A204.1 (cell line): Measurements from ENCODE around the gene NDUFAF7.
"Not testable (repeated sequence)": the region's sequence is repeated elsewhere in the genome, so short reads cannot be mapped to it uniquely, and the experiment has no call there.

Source experiments
- FAIRE-seq: peaks from 2 replicates; lab custom pipeline; 2012; peaks lifted over from hg19 to GRCh38; lab: Jason Lieb, UNC

NDUFAF7 gene

DNA sequence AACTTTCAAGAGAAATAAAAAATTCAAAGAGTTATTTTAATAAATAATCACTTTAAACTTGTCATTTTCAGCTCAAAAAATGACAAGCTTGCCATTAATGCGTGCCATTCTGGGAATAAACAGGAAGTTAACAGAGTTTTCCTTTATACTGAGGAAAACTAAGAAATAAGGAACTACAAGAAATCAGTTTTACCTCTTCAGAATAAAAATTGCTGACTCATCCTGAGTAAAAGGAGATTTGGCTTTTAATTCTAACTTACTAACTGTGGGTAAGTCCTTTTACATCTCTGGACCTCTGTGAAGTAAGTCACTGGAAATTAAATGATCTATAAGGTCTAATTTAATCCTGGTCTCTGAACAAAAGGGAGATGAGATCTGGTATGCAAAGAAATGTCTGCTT is 16.2 kb upstream of the NDUFAF7 start:
- no peak for FAIRE-seq

DNA sequence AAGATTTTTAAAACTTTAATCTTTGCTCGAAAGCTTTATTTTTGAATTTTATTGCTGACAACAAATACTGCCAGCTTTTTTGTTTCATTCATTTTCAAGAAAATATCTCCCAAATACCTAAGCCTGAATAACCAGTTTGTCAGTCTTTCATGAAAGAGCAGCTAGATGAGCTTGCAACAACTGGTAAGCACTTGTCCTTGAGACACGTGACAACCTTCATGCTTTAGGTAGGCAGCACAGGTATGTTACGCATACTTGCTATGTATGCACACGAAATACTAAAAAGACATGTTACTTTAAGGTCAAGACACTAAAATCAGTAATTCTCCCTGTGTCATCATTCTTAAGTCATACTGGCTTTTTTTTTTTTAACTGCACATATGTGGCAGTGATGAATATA is 12.4 kb upstream of the NDUFAF7 start:
- FAIRE-seq: no peak

DNA sequence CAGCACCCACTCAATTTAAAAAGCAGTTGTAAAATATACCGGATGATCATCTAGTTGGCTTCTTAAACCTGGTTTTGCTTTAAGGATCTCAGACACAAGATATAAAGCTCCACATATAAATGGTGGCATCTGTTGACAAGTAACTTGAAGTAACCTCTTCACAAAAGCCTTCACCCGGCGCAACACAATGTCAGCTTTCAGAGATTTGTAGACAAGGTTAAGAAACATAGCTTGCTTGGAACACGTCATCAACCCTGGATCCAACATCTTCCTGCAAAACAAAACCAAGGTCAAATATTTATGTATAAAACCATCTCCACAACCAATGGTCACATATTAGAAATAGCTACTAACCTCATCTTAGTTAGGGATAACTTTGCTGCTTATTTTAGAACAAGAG is 8.3 kb upstream of the NDUFAF7 start:
- FAIRE-seq: no peak

DNA sequence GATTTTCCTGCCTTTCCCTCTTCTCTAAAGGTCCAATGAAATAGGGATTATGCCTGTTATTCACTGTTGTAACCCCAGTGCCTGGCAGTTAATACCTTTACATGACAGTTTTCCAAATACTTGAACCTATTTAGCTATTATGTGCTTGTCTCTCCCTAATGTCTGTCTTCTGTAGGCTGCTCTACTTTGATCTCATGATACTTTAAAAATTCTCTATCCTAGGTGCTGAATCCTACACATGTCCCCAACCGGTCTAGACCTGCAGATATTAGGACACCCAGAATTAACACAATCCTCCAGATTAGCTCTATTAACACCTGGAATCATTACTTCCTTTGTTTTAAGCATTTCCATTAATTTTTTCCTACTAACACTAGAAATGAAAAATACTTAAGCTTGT is 7.4 kb upstream of the NDUFAF7 start:
- FAIRE-seq: no peak

DNA sequence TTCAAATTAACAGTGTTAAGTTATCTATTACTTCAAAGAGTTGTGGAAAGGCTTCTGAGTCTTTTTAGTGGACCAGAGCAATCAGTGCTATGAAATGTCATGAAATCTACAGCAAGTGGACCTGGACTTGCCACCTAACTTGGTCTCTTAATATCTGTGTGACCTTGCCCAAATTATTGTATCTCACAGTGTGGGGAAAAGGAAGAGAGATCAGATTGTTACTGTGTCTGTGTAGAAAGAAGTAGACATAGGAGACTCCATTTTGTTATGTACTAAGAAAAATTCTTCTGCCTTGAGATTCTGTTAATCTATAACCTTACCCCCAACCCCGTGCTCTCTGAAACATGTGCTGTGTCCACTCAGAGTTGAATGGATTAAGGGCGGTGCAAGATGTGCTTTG is 6.3 kb upstream of the NDUFAF7 start:
- not testable (repeated sequence) for FAIRE-seq

DNA sequence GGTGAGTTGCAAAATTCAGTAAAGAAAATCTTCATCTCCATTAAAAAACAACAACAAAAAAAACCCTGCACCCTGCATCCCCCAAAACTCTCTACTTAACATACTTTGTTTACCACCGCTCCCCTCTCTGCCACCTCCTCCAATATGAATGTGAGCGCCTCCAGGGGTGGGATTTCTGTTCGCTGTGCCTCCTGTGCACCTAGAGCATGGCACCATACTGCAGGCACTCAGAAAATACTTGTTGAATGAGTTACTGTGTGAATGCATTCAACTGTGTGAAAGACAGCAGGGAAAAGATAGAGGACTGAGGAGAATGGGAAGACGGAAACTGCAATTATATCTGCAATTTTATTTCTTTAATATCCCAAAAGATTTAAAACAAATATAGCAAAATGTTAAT is 4.6 kb upstream of the NDUFAF7 start:
- FAIRE-seq: no peak

DNA sequence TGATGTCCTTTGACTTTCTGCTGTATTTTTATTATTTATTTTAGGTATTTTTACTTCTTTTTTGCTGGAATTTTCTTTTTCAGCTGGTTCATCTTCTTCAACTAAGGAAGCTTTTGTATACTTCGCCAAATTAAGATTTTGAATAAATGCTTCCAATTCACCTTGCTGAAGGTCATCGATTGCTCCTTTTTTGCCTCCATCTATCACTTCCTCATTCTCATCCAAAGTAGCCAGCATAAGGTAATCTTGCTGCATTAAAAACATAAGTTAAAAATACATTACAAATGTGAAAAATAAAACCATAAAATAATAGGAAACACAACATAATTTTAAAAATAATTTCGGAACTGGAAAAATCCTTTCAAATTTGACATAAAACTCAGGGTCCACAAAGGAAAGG is 2.7 kb upstream of the NDUFAF7 start:
- FAIRE-seq: no peak

DNA sequence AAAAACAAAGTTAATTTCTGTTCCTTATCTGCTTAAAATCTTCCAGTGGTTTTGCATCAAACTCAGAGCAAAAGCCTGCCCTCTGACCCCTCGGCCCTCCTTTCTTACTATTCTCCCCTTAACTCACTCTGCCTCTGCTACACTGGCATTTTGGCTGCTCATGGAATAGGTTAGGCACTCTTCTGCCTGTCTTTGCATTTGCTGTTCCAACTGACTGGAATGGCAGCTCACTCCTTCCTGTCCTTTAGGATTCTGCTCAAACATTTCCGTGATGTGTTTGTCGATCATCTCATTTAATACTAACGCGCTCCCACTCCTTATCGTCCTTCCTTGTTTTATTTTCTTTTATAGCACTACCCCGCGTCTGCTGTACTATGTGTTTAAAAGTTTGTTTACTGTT is 877 bp upstream of the NDUFAF7 start:
- FAIRE-seq: no peak

DNA sequence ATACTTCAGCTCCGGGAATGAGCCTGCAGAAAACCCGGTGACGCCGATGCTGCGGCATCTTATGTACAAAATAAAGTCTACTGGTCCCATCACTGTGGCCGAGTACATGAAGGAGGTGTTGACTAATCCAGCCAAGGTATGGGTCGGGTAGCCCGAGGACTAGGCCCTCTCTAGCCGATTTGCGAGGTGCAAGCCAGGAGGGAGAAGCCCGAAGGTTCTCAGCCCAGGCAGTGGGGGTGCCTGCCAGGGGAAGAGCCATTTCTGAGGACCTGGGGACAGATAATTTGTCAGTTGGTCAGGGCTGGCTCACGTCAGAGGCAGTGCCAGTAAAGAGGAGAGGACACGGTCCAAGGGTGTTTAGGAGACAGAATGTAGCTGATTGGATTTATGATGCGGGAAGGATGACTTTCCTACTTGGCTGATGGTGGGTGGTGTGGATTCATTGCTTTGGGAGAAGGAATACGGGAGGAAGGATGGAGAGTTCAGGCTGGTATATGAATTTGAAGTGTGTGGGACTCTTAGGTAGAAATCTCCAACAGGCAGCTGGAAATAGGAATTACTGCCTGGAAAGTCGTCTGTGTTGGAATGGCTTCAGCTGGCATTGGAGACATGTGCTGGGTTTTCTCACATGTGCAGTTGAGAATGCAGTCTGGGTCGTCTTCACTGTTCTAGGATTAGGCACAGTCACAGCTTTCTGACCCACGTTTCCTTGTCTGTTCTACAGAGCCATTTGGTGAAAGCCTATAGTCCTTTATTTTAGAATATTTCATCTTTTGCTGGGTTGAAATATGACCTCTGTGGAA is 874 bp downstream of the NDUFAF7 start:
- FAIRE-seq: no peak

DNA sequence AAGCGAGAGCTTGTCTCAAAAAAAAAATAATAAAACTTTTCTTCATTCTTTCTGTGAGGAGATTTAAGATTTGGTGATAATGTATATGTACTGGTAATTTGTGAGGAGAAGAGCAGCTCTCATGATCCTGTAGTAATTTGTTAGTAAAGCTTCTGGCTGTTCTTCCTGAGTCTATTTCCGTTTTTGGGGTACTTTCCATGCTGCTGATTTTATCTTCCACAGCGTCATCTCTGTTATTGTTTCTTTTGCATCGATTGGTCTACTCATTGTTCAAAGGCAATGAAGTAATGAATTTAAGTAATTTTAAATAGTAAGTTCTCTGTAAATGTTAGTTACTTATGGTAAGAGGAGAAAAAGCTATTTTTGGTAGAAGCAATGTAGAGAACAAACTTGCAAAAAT is 12.0 kb downstream of the NDUFAF7 start:
- FAIRE-seq: no peak

DNA sequence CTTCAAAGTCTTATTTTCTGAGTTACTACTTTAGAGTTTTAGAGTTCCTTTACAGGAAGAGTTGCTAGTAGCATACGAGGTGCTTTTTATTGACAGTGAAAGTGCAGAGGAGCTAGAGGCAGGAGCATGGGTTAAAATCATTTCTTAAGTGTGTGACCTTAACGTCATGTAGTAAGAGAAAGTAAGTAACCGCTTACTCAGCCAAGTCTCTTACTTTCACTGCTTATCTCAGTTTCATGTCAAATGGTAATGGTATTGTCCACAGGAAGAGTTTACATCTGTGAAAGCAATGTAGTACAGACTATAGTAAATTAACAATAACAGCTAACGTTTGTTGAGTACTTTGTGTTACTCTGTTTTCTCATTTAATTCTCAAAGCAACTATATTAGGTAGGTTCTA is 12.6 kb downstream of the NDUFAF7 start:
- no peak for FAIRE-seq

DNA sequence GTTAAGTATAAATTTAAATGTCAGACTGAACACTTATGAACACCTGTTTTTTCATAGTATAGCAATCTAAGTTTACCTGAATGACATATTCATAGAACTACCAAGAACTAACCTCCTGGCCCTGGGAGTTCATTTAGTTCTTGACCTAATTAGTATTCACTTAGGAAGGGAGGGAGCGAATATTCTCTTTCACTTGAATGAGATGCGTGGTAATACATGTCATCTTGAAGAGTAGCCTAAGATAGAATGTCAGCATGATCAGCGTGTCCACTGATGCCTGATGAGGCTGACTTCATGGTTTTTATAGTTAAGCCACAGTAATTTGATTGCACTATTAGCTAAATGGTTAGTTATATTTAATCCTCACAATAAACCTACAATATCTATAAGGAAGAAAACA is 13.3 kb downstream of the NDUFAF7 start:
- FAIRE-seq: no peak

DNA sequence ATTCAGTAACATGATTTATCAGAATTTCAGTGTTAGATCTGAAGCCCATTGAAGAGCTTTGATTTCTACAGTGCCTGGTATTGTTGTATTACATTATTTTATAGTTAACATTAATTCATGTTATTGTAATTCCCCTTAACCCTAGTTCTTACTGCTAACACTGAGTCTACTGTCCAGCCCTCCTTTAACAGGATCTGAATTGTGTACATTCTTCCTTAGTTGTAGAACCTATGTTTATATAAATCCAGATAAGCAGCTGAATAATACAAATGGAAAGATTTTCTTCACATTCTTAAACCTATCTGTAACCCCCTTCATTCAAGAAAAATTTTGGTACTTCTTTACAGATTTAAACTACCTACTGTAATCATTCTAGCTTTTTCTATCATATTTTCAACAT is 14.7 kb downstream of the NDUFAF7 start:
- no peak for FAIRE-seq

DNA sequence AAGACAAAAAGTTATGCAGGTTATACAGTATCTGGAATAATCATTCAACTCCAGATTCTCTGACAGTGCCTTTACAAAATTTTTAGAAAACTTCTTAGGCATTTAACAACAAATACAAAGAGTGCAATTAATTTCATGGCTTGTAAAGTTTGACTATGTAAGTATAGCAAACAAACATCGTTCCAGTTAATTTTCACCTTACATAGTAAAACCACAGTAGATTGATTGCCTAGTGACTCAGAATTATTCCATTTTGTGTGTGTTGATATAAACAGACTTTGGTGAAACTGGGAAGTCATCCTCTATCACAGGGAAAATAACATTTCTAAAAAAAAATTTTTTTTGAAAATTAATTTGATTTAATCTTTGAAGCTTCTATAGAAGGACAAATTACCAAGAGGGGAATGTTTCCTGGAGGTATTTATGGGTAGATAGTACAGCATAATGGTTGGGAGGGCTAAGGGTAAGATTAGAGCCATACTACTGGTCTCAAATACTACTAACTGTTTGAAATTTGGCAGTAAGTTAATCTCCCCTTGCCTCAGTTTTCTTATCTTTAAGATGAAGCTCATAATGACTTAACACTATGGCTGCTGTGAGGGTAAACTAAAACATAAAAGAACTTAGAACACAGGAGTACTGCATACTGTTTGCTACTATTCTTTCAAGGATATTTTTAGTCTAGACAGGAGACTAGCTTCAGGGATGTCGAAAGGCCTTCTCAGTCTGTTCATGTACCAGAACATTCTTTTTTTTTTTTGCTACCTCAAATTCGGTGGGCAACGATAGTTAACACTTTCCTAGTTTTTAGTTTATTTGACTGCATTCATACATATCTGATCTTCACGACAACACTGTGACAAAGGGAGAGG is 19.6 kb downstream of the NDUFAF7 start:
- FAIRE-seq: no peak

DNA sequence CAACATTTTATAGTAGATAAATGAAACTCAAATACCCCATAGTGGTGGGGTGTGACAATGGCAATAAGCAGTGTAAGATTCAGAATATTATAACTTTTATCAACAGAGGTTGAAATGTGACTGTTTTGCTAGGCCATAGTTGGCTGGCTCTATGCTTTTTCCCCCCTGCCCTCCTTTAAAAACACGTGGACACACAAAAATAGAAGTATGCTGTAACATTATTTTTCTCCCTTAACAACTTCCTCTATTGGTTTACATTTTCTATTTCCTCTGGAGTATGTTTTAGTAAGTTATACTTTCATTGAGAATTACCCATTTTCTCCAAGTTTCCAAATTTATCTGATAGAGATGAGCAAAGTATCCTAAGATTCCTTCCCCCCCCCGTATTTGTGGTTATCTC is 31.1 kb downstream of the NDUFAF7 start:
- no peak for FAIRE-seq

DNA sequence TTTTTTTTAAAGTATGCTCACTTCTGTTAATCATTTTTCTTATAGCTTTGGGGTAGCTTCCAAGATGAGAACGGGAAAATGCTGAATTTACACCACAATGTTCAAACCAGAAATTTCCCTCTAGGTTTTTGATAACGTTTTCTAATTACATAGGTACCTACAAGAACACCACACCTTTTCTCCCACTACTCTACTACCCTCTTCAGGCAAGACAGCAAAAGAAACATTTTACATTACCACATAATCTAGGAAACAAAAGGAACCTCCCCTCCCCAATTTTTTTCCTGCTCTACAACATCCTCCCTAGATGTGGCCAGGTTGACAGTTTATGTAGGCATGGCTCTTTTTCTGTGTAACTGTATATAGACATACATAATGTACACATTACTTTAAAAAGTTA is 32.4 kb downstream of the NDUFAF7 start:
- FAIRE-seq: no peak

DNA sequence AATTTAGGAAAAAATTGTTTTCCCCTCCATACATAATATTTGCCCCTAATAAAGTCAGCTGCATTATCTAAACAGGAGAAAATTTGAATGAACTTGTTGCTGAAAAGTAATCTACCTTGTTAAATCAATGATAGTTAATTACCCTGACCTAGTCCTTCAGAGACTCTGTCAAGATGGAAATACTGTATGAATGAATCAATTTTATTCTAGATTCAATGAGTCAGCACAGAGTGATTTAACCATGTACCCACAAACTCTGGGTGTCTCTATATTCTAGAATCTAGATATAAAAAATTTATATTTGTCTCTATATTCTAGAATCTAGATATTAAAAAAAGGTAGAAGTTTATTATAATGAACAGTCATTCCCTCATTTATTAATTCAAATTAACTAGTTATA is 36.2 kb downstream of the NDUFAF7 start:
- FAIRE-seq: no peak

DNA sequence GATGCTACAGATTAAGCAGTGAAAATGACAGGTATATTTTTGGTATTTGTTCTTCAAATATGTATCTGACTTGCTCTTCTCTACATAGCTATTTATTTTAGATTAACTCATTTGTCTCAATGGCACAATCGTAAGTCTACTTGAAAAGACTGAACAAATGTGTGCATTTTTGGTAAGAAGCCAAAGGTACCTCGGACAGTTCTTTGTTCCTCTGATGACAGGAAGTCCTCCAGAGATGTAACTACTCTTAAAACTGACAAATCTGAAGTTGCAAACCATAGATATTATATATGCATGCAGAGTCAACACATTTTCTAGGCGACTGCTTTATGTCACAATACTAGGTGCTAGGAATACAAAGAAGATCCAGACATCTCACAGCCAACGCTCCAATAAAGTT is 36.7 kb downstream of the NDUFAF7 start:
- no peak for FAIRE-seq

DNA sequence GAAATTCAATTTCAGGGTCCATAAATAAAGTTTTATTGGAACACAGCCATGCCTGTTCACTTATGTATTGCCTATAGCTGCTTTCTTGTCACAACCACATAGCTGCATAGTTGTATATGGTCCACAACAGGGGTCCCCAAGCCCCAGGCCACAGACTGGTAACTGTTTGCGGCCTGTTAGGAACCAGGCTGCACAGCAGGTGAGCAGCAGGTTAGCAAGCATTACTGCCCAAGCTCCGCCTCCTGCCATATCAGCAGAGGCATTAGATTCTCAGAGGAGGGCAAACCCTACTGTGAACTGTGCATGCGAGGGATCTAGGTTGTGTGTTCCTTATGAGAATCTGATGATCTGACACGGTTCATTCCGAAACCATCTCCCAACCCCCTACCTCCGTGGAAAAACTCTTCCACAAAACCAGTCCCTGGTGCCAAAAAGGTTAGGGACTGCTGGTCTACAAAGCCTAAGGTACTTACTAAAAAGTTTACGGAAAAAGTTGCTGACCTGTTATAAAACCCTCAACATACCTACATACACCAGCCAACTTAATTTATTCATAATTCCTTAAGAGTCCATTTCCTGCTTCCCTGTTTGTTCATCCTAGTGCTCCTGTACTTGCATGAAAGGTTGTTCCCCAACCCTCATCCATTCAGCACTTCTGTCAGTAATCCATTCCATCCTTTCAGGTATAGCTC is 40.1 kb downstream of the NDUFAF7 start:
- no peak for FAIRE-seq

DNA sequence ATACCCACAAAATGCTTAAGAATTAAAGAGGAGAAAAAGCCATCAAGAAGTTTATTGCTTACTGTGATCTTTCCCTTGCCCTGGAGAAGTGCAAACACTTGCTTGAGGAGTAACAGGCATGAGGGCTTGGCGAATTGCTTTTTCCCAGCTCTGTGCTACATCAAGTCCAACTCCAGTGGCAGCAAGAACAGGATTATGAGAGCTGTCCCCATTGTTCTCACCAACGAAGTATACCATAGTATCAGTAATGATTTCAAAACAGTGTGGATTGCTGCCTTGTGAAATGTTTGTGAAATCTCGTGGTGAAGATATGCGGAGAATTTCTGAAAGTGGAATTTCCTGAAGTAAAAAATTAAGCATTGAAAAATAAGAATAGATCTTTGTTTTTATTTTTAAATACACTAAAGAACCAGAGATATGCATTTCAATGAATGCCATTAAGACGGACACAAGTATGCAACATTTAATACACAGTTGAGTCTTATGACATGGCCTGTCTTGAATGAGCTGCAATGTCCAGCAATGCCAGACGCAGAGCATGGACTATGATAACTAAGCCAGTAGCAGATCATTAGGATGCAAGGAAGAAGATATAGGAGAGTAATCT is 43.0 kb downstream of the NDUFAF7 start:
- FAIRE-seq: no peak

DNA sequence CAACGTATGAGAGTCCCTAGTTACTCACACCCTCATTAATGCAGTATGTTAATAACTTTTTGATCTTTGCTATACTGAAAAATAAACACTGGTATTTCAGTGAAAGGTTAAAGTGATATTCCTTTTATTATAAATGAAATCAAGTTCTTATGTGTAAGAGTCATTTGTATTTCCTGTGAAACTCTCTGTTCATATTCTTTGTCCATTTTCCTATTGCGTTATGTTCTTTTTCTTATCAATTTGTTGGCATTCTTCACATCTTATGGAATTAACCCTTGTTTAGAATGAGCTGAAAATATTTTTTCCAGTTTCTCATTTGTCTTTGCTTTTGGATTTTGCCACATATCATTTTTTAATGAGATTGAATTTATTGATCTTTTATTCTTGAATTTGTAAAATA is 44.8 kb downstream of the NDUFAF7 start:
- no peak for FAIRE-seq

DNA sequence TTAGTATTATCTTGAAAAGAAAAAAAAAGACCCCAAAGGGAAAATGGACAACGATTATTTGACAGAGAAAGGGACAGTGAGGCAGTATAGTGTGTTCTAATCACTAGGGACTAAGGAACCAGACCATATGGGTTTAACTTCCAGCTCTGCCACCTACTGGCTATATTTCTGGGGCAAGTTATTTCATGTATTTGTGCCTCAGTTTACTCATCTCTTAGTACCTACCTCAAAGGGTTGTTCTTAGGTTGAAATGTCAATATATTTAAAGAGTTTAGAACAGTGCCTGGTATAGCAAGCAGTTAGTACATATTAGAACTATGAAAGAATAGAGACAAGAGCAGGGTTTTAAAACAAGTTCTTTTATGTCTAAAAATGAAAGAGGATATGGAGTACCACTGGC is 50.5 kb downstream of the NDUFAF7 start:
- FAIRE-seq: no peak

DNA sequence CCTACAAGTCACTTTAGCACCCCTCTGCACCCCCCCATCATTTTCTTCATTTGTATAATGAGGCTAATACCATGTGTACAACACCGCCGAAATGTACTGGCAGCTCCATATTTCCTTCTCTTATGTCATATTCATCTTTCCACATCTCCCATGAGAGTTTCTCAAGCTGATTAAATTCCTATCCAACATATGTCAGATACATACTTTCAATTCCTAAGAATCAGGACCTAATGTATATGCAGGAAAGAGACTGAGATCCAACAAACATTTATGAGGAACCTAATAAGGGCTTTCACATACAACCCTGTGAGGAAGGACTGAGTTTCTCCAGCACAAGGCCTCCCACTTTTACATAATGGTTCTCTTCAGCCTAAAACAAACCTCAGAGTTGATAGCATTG is 51.3 kb downstream of the NDUFAF7 start:
- no peak for FAIRE-seq
